Lung (tissue), 12 donors: ENCODE results near the gene FAM3B. TPM values are rescaled to one million over a fixed set of nuclear protein-coding genes. Genes with fewer than 3 reads are reported as not detected.

Experiments
- ATAC-seq: fragments of 200-7000 bp; cut with Tn5 transposase; one replicate; pipeline ENCODE4 v1.9.1; 2020; ENCODE audit warnings: moderate number of reproducible peaks; ENCODE audit not compliant: insufficient read depth, low FRiP score
- DNase-seq, 3 donors: peaks; one replicate each; pipeline ENCODE4 v3.0.0-alpha.2; 2013 to 2017
- H3K27ac ChIP-seq, 2 donors: one replicate each; pipeline ENCODE4 v1.5.1; 2013; ENCODE audit warnings: mild to moderate bottlenecking in 2 of 2, moderate library complexity in 2 of 2, control low read depth in 1 of 2, inconsistent platforms in 1 of 2, low read depth in 1 of 2, low read length in 1 of 2
- H3K27me3 ChIP-seq, 3 donors: one replicate each; pipeline ENCODE4 v1.5.1; 2013; ENCODE audit warnings: low read length in 2 of 3; ENCODE audit not compliant: control insufficient read depth in 3 of 3, insufficient read depth in 3 of 3
- H3K36me3 ChIP-seq, 4 donors: one replicate each; pipeline ENCODE4 v1.5.1; 2013; ENCODE audit warnings: low read length in 4 of 4, mild to moderate bottlenecking in 1 of 4, moderate library complexity in 1 of 4; ENCODE audit not compliant: control insufficient read depth in 4 of 4, insufficient read depth in 4 of 4
- H3K4me1 ChIP-seq, 5 donors: one replicate each; pipeline ENCODE4 v1.5.1; 2013; ENCODE audit warnings: low read length in 5 of 5, mild to moderate bottlenecking in 2 of 5, moderate library complexity in 1 of 5; ENCODE audit not compliant: control insufficient read depth in 5 of 5, insufficient read depth in 5 of 5
- H3K4me3 ChIP-seq: one replicate; pipeline ENCODE4 v1.5.1; 2013; ENCODE audit warnings: mild to moderate bottlenecking, control low read depth, moderate library complexity
- H3K9ac ChIP-seq, 2 donors: one replicate each; pipeline ENCODE4 v1.5.1; 2013; ENCODE audit warnings: low read length in 2 of 2, control low read depth in 1 of 2; ENCODE audit not compliant: insufficient read depth in 1 of 2
- H3K9me3 ChIP-seq, 4 donors: one replicate each; pipeline ENCODE4 v1.5.1; 2013; ENCODE audit warnings: low read length in 3 of 4, mild to moderate bottlenecking in 1 of 4, moderate library complexity in 1 of 4; ENCODE audit not compliant: control insufficient read depth in 4 of 4, insufficient read depth in 3 of 4
- CTCF ChIP-seq: IDR thresholded peaks from 2 replicates; pipeline ENCODE4 v1.5.1; 2012; ENCODE audit warnings: mild to moderate bottlenecking; ENCODE audit errors: control extremely low read depth, extremely low read depth
- WGBS, 2 donors: extraction: QIAGEN DNeasy Blood & Tissue Kit; methylation state at CpG; one replicate each; pipeline ENCODE4 v1.1.7; 2013; 5-methylcytosine and 5-hydroxymethylcytosine counted together
- polyA plus RNA-seq, 2 donors: library from polyadenylated mRNA; stranded (reverse); fragments of 200-250 nt; gene quantifications; one replicate each; pipeline ENCODE4 v1.2.1, GENCODE V29; 2013
- total RNA-seq, 2 donors: library from RNA; depleted of rRNA in 1 of 2; stranded (reverse); fragments of >200 nt in 1 of 2; gene quantifications; one replicate each; pipeline ENCODE4 v1.2.1, GENCODE V29; 2014 to 2021
- donor health status: control.
- donor health status: control.
- donor health status: Bipolar disorder and iron deficiency.
- donor health status: healthy.
- donor health status: DM: yes; HTN: yes; CAD: no.

The FAM3B gene
- total and polyA plus RNA-seq, 4 donors, result 4.5 to 18.1 (median 9.0) TPM

GRCh38 chr21:41277196-41277595, 39.4 kb upstream of the FAM3B start:
- H3K4me3 ChIP-seq, result no peak overlapping the region
- peaks cover 0 to 8% (median 2%) of the 10 kb centered on the region in 4 donors for H3K36me3 ChIP-seq
- 84 to 87% methylated on average over 12 of the region's 12 CpGs for WGBS, 2 donors
- no peak for TF ChIP-seq CTCF
- H3K27me3 ChIP-seq, result no peaks in the 10 kb centered on the region
- no peak overlapping the region for H3K27ac ChIP-seq
- ATAC-seq, result no peak
- H3K9ac ChIP-seq, result no peak overlapping the region
- H3K4me1 ChIP-seq, result peaks cover 0 to 5% (median 0%) of the 10 kb centered on the region in 5 donors
- DNase-seq, result no peak
- peaks cover 0 to 3% (median 0%) of the 10 kb centered on the region in 4 donors for H3K9me3 ChIP-seq

GRCh38 chr21:41277846-41278245, 38.8 kb upstream of the FAM3B start:
- DNase-seq, result no peak
- H3K4me3 ChIP-seq, result no peak overlapping the region
- no peak for ATAC-seq
- H3K9me3 ChIP-seq, result no peaks in the 10 kb centered on the region
- H3K4me1 ChIP-seq, result peaks cover 0 to 5% (median 0%) of the 10 kb centered on the region in 5 donors
- no peak overlapping the region for H3K27ac ChIP-seq
- H3K27me3 ChIP-seq, result peaks cover 0 to 3% (median 0%) of the 10 kb centered on the region in 3 donors
- H3K36me3 ChIP-seq, result peaks cover 0 to 8% (median 2%) of the 10 kb centered on the region in 4 donors
- no peak for TF ChIP-seq CTCF
- H3K9ac ChIP-seq, result no peak overlapping the region
- 76 to 78% methylated on average over 4 of the region's 4 CpGs for WGBS, 2 donors

- peak in 2 of 3 donors; percentile 25 to 39 for DNase-seq
- no peak for ATAC-seq
- Histone ChIP-seq H3K9ac (no peak overlapping the region), H3K4me1 (peaks cover 0 to 5% (median 0%) of the 10 kb centered on the region in 5 donors), H3K36me3 (peaks cover 0 to 6% (median 0%) of the 10 kb centered on the region in 4 donors), H3K9me3 (no peaks in the 10 kb centered on the region), H3K27me3 (peaks cover 0 to 4% (median 0%) of the 10 kb centered on the region in 3 donors), H3K4me3 (no peak overlapping the region), H3K27ac (no peak overlapping the region)
- no peak for TF ChIP-seq CTCF
- WGBS, 2 donors, result 65 to 69% methylated on average over 18 of the region's 18 CpGs
Measured at GRCh38 chr21:41280115-41280919, 36.3 kb upstream of the FAM3B start.
